Measurements from ENCODE around the gene MEX3C.

DNA sequence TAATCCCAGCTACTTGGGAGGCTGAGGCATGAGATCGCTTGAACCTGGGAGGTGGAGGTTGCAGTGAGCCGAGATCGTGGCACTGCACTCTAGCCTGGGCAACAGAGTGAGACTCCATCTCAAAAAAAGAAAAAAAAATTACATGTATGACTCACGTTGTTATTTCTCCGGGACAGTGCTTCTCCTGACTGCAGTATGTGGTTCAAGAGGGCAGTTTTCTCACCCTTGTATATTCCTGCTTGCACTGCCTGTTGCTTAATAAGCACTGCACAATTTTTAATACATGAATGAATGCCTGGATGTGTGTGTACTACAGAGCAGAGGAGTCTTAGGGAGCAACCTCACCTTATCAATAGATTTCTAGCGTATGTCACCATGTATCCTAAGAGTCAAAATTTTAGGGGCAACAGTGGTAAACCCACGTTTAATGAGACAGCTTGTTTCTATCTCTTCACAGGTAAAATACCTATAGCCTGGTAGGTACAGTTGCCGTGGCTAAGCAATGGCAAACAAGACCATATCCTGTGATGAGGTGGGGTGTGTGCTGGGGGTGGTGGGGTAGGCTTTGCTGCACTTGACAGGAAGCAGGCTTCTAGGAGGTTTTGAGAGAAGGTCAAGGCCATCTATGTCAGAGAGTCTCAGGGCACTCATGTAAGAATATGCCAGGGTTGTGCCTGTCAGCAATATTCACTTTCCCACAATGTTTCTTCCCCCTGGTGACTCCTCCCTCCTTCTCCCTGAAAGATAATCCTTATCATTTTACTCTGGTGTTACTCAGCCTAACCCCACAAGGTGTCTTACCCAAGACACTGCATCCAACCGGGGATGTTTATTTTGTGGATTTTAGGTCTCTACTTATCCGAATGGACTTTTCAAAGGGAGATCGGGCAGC, 36.9 kb upstream of the MEX3C start:
- no peak for TF ChIP-seq CTCF (IDR thresholded peaks at IDR 0.05)
- TF ChIP-seq EZH2 (IDR thresholded peaks at IDR 0.05; ENCODE audit: borderline replicate concordance, insufficient read depth, low read depth, low read length, poor library complexity, severe bottlenecking) = no peak
